GM19467 (cell line): Measurements from ENCODE around the gene MIOX.

ENCODE experiments used
- ATAC-seq: cut with Tn5 transposase; IDR thresholded peaks from one replicate; pipeline ENCODE4 v1.9.1; 2021; ENCODE audit warnings: mild to moderate bottlenecking, moderate library complexity; ENCODE audit not compliant: unreplicated experiment

The MIOX gene

GRCh38 chr22:50486561-50487289 is at the start of gene MIOX:
TSS of gene MIOX (plus strand) at chr22:50486859. CDS start at chr22:50486898, 39 bp downstream.
- no peak for ATAC-seq

GRCh38 chr22:50437511-50438304 is 49.0 kb upstream of the MIOX start:
- ATAC-seq: no peak

- ATAC-seq: no peak
These were observed 48.1 kb upstream of the MIOX start for GRCh38 chr22:50438305-50439275.

DNA sequence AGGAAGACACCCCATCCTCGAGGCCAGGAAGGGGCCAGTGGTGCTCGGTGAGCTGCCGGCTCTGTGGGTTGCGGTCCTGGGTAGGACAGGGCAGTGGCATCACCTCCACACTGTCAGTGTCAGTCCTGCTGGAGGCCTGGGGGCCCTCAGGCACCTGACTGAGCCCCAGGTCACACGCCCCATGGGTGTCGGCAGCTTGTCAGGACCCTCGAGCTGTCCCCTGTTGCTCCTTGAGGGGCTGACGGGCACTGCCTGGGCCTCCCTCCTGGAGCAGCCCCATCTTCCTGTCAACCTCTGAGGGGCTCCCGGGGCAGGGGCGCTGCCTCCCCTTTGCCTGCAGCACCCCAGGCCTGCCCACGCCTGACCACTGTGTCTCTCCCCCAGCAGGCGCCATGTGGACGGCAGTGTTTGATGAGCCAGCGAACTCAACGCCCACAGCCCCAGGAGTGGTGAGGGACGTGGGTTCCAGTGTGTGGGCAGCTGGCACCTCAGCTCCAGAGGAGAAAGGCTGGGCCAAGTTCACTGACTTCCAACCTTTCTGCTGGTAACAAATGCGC is 47.3 kb upstream of the MIOX start:
- ATAC-seq: no peak

DNA sequence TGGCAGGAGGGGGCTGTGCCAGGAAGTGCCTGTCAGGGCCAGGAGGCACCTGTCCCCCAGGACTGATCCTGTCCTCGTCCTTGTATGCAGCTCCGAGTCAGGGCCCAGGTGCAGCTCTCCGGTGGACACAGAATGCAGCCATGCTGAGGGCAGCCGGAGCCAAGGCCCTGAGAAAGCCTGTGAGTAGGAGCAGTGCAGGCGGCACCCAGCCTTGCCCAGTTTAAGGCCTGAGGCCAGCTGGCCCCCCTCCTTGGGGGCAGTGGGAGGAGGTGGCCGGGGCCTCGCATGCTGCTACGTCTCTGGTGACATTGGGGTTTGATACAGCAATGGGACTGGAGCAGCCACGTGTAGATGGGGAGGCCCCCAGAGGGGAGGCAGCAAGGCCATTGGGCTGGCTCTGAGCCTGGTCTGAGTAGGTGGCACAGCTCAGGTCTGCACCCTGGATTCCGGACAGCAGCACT is 46.8 kb upstream of the MIOX start:
- no peak for ATAC-seq

GRCh38 chr22:50440544-50441249 is 46.0 kb upstream of the MIOX start:
- no peak for ATAC-seq

DNA sequence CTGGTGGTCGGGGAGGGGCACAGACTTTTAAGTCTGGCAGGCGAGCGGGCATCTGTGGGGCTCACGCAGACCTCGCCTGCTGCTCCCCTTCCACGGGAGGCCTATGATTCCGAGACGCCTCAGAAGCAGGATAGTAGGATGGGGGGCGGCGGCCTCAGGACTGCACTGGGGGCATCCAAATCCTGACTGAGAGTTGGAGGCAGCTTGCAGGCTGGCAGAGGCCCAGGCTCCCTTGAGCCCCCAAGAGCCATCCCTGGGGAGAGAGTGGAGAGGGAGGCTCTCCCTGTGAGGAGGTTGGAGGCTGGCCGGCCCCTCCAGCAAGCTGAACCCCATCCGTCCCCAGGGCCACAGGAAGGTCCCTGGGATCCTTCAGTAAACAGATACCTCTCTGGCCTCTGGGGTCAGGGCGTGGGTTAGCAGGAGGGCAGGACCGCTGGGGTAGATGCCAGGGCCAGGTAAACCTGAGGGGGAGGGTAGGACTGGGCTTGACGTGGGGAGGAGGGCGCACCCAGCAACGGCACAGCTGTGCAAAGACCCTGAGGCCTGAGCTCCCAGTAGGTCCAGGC is 45.1 kb upstream of the MIOX start:
- ATAC-seq: no peak

DNA sequence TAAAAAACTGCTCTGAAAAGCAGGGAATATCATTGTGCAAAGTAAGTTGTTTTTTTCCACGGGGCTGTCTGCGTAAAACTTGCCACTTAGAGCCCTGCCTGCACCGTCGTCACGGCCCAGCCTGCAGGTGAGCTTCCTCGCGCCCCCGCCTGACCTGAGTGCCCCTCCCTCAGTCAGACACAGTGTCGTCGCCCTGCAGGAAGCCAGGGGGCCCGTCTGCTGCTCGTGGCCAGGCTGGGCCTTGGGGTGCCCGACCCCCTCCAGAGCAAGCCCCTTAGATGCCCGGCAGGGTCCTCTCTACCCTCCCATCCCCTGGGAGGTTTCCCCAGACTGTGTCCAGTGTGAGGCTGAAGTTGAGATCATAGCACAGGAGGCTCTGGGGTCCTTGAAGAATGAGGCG is 43.5 kb upstream of the MIOX start:
- no peak for ATAC-seq

GRCh38 chr22:50443801-50444625 is 42.6 kb upstream of the MIOX start:
- ATAC-seq: no peak

- ATAC-seq: no peak
These were observed 42.0 kb upstream of the MIOX start for GRCh38 chr22:50444663-50445062.

GRCh38 chr22:50445071-50445879 is 41.4 kb upstream of the MIOX start:
- no peak for ATAC-seq

DNA sequence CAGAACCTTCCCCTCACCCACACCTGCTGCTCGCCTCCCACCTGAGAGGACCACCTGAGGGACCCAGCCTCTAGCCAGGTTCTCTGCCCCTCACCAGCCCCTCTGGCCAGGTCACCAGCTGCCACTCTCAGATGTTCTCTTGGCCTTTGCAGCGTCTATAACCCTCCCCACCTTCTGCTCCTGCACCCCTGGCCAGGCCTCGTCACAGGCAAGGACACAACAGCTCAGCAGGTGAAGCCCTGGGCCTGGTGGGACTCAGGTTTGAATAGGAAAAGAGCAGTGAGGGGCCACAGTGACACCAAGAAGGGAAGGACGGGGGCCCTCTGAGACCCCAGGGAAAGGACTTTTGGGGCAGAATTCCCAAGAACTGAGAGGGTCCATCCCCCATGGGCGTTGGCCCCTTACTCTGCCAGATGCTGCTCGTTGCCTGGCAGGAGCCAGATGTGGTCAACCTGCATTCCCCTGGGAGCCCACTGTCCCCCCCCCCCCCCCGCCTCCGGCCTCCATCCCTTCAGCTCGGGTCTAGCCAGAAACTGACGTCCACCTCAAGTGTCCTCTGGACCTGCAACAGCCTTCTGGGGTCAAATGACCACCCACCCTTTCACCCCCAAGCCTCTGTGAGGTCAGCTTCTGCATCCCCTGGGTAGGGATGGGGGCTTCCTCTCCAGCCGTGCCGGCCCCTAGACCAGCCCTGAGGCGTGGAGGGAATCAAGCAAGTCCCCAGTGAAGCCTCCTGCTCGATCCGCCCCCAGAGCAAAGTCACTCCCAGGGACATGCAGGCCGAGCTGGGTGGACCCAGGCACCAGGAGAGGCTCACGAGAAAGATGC is 40.6 kb upstream of the MIOX start:
- ATAC-seq: no peak

- ATAC-seq: no peak
These were observed 39.7 kb upstream of the MIOX start for GRCh38 chr22:50446708-50447575.

DNA sequence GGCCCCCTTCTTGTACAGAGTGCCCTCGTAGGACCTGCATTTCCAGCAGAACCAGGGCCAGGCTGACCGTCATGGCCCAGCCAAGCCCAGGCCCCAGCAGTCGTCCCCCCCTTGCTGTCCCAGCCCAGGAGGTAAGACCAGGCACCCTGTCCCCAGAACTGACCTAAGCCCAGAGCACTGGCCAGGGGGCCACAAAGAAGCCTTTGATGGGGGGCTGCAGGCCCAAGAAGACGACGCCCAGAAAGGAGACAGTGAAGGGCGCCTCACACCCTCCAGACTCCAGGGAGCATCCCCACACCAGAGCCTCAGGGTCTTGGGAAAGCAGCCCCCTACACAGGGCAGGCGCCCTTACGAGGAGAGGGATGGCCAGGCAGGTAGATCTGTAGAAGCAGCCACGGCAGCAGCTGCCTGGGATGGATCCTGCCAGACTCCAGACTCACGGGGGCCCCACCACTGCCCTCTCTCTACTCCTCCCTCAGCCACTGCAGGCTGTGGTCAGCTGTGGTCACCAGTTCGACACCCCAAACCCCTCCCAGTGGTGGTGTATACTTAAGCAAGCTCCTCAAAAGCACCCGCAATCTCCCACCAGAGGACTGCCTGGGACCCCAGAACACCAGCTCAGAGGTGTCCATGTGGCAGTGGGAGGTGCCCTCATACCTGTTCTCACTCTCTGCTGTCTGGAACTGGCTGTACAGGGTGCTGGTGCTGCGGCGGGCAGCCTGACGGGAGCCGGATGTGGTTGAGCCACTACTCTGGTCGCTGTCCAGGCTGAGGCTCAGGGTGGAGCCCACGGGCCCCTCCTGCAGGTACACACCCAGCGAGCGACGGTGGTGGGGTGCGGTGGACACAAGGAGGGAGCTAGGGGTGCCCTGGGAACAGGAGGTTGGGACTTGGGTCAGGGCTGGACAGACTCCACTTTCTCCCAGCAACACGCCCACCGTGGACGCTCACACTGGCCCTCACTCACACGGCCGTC is 38.8 kb upstream of the MIOX start:
- no peak for ATAC-seq

- no peak for ATAC-seq
These were observed 34.0 kb upstream of the MIOX start for GRCh38 chr22:50452649-50453048.
